GM06990 (cell line): ENCODE data around the gene WDR59.

Experiments
- DNase-seq: peaks from one replicate; pipeline ENCODE4 v3.0.0-alpha.2; 2011; ENCODE audit not compliant: insufficient read length; ENCODE audit errors: extremely low read depth
- H3K27me3 ChIP-seq: replicated peaks from 2 replicates; pipeline ENCODE4 v1.6.0; 2011; ENCODE audit warnings: low read length; ENCODE audit not compliant: control insufficient read depth, insufficient read depth
- H3K36me3 ChIP-seq: 2 replicates; pipeline ENCODE4 v1.5.1; 2011; ENCODE audit warnings: low read length; ENCODE audit not compliant: control insufficient read depth, insufficient read depth
- H3K4me3 ChIP-seq: replicated peaks from 2 replicates; pipeline ENCODE4 v1.5.1; 2011; ENCODE audit warnings: low read depth, mild to moderate bottlenecking, control low read depth, low read length
- CTCF ChIP-seq: IDR thresholded peaks from 2 replicates; pipeline ENCODE4 v1.5.1; 2011; ENCODE audit warnings: low read length, control low read depth, mild to moderate bottlenecking, inconsistent platforms; ENCODE audit not compliant: insufficient read depth, poor library complexity, severe bottlenecking

Gene WDR59

GRCh38 chr16:74951206-74951605 is 33.7 kb downstream of the WDR59 start:
- DNase-seq, result no peak
- Histone ChIP-seq H3K4me3 (no peak overlapping the region), H3K36me3 (peaks cover 12% of the 10 kb centered on the region), H3K27me3 (no peaks in the 10 kb centered on the region)
- TF ChIP-seq CTCF, result no peak

GRCh38 chr16:74950511-74950910 is 34.4 kb downstream of the WDR59 start:
- no peak for TF ChIP-seq CTCF
- Histone ChIP-seq H3K4me3 (no peak overlapping the region), H3K36me3 (peaks cover 9% of the 10 kb centered on the region), H3K27me3 (no peaks in the 10 kb centered on the region)
- no peak for DNase-seq

- DNase-seq, result no peak
- Histone ChIP-seq H3K36me3 (peaks cover 8% of the 10 kb centered on the region), H3K4me3 (no peak overlapping the region), H3K27me3 (no peaks in the 10 kb centered on the region)
- no peak for TF ChIP-seq CTCF
These were observed 35.6 kb downstream of the WDR59 start for GRCh38 chr16:74949309-74949708.

- peaks cover 14% of the 10 kb centered on the region for H3K36me3 ChIP-seq
- H3K27me3 ChIP-seq, result no peaks in the 10 kb centered on the region
- DNase-seq, result no peak
- H3K4me3 ChIP-seq, result no peak overlapping the region
- TF ChIP-seq CTCF, result no peak
These were observed 40.5 kb downstream of the WDR59 start for GRCh38 chr16:74944466-74944865.

- Histone ChIP-seq H3K27me3 (no peaks in the 10 kb centered on the region), H3K4me3 (no peak overlapping the region), H3K36me3 (peaks cover 15% of the 10 kb centered on the region)
- DNase-seq, result no peak
- no peak for TF ChIP-seq CTCF
These were observed 41.7 kb downstream of the WDR59 start for GRCh38 chr16:74942977-74943918.
